CD14-positive monocyte (primary cell): ENCODE results near the gene MAT2A. TPM values are rescaled to one million over a fixed set of nuclear protein-coding genes. Genes with fewer than 3 reads are reported as not detected.

Experiments used
- DNase-seq, 3 donors: peaks; one replicate each; pipeline ENCODE4 v3.0.0-alpha.2; 2011 to 2022
- H2AFZ ChIP-seq: 2 replicates; pipeline ENCODE4 v1.6.0; 2012; ENCODE audit warnings: mild to moderate bottlenecking, low read depth, low read length, inconsistent platforms; ENCODE audit not compliant: insufficient read depth, poor library complexity, severe bottlenecking
- H3K27ac ChIP-seq, 2 donors: 1 replicate in 1 of 2; 2 replicates in 1 of 2; pipeline ENCODE4 v1.5.1; 2012 to 2013; ENCODE audit warnings: low read length in 2 of 2, control low read depth in 1 of 2, inconsistent platforms in 1 of 2, low read depth in 1 of 2, mild to moderate bottlenecking in 1 of 2
- H3K27me3 ChIP-seq, 2 donors: one replicate each; pipeline versions ENCODE4 v1.6.0 to v1.6.1; 2011 to 2013; ENCODE audit warnings: low read length in 2 of 2; ENCODE audit not compliant: control insufficient read depth in 2 of 2, insufficient read depth in 2 of 2
- H3K36me3 ChIP-seq, 2 donors: replicated peaks in 1 of 2; 1 replicate in 1 of 2; 2 replicates in 1 of 2; pipeline versions ENCODE4 v1.5.1 to v1.6.1; 2012 to 2013; ENCODE audit warnings: low read length in 2 of 2, control low read depth in 1 of 2, inconsistent platforms in 1 of 2, mild to moderate bottlenecking in 1 of 2; ENCODE audit not compliant: insufficient read depth in 2 of 2, control insufficient read depth in 1 of 2
- H3K4me1 ChIP-seq, 2 donors: 1 replicate in 1 of 2; 2 replicates in 1 of 2; pipeline versions ENCODE4 v1.5.1 to v1.6.1; 2012 to 2013; ENCODE audit warnings: low read length in 2 of 2, control low read depth in 1 of 2, inconsistent platforms in 1 of 2, mild to moderate bottlenecking in 1 of 2, moderate library complexity in 1 of 2; ENCODE audit not compliant: insufficient read depth in 2 of 2, control insufficient read depth in 1 of 2
- H3K4me2 ChIP-seq: replicated peaks from 2 replicates; pipeline ENCODE3; 2012; ENCODE audit warnings: low read length, moderate library complexity, mild to moderate bottlenecking; ENCODE audit not compliant: poor library complexity, severe bottlenecking; ENCODE audit errors: extremely low read depth
- H3K4me3 ChIP-seq, 3 experiments: fragments of 200-600 bp in 1 of 3; sonication (generic) in 1 of 3; replicated peaks in 1 of 3; 1 replicate in 2 of 3; 2 replicates in 1 of 3; pipeline ENCODE4 v1.5.1; 2011 to 2013; ENCODE audit warnings: low read length in 3 of 3, mild to moderate bottlenecking in 3 of 3, control low read depth in 2 of 3, low read depth in 2 of 3, inconsistent platforms in 1 of 3, moderate library complexity in 1 of 3
- H3K79me2 ChIP-seq: 2 replicates; pipeline ENCODE4 v1.6.0; 2012; ENCODE audit warnings: mild to moderate bottlenecking, control low read depth, inconsistent platforms, low read length, moderate library complexity; ENCODE audit not compliant: insufficient read depth
- H3K9ac ChIP-seq: 2 replicates; pipeline ENCODE4 v1.6.0; 2017; ENCODE audit warnings: low read length, mild to moderate bottlenecking; ENCODE audit not compliant: insufficient read depth, poor library complexity, severe bottlenecking
- H3K9me3 ChIP-seq, 2 donors: replicated peaks in 1 of 2; 1 replicate in 1 of 2; 2 replicates in 1 of 2; pipeline versions ENCODE4 v1.5.1 to v1.6.1; 2012 to 2013; ENCODE audit warnings: low read length in 2 of 2, control low read depth in 1 of 2; ENCODE audit not compliant: control insufficient read depth in 1 of 2, insufficient read depth in 1 of 2
- H4K20me1 ChIP-seq: 2 replicates; pipeline ENCODE4 v1.6.0; 2012; ENCODE audit warnings: mild to moderate bottlenecking, low read length, control low read depth, moderate library complexity; ENCODE audit not compliant: insufficient read depth
- H3K27ac Mint-ChIP-seq, 7 donors: one replicate each; pipeline ENCODE4 v1.8.0; 2020; ENCODE audit warnings: mild to moderate bottlenecking in 7 of 7, mixed read lengths in 7 of 7, moderate library complexity in 6 of 7, inconsistent platforms in 2 of 7
- H3K27me3 Mint-ChIP-seq, 3 donors: one replicate each; pipeline ENCODE4 v1.8.0; 2021 to 2022; ENCODE audit warnings: low read depth in 3 of 3, mild to moderate bottlenecking in 3 of 3, mixed read lengths in 3 of 3, moderate library complexity in 3 of 3, inconsistent platforms in 1 of 3
- H3K36me3 Mint-ChIP-seq, 2 donors: one replicate each; pipeline ENCODE4 v1.8.0; 2020; ENCODE audit warnings: mixed read lengths in 2 of 2, inconsistent platforms in 1 of 2, mild to moderate bottlenecking in 1 of 2
- H3K4me1 Mint-ChIP-seq: one replicate; pipeline ENCODE4 v1.8.0; 2020; ENCODE audit warnings: mild to moderate bottlenecking, mixed read lengths
- H3K4me3 Mint-ChIP-seq, 2 donors: one replicate each; pipeline ENCODE4 v1.8.0; 2020; ENCODE audit warnings: mild to moderate bottlenecking in 2 of 2, mixed read lengths in 2 of 2, moderate library complexity in 1 of 2
- H3K9me3 Mint-ChIP-seq, 7 donors: one replicate each; pipeline ENCODE4 v1.8.0; 2020 to 2022; ENCODE audit warnings: mixed read lengths in 7 of 7, mild to moderate bottlenecking in 6 of 7, moderate library complexity in 6 of 7, inconsistent platforms in 2 of 7
- WGBS: methylation state at CpG from one replicate; pipeline ENCODE4 v1.1.5; 2013; ENCODE audit warnings: missing lambda C conversion rate; ENCODE audit not compliant: insufficient coverage; 5-methylcytosine and 5-hydroxymethylcytosine counted together
- intact Hi-C, 2 donors: fragments of 100-400 bp; cut with micrococcal nuclease; formaldehyde crosslinking; loops; one replicate each; pipeline versions ENCODE4 v1.15.0 to v1.15.1; 2023
- polyA plus RNA-seq, 3 donors: library from polyadenylated mRNA; depleted of rRNA in 1 of 3; unstranded in 2 of 3; stranded (reverse) in 1 of 3; fragments of 300-500 nt in 2 of 3; fragments of >200 nt in 1 of 3; fragmentation: Illumina TruSeq in 2 of 3; gene quantifications; 1 replicate in 2 of 3; 2 replicates in 1 of 3; pipeline ENCODE4 v1.2.3, GENCODE V29; 2012 to 2021
- TF ChIP-seq, protein P1 (sequence below): fragments of 200-600 bp; IDR thresholded peaks from one replicate; pipeline ENCODE4 v1.8.0; 2022; ENCODE audit warnings: antibody characterized with exemption, mild to moderate bottlenecking

The MAT2A gene
- polyA plus RNA-seq, 3 donors, result 97.0 to 454 (median 117) TPM

DNA sequence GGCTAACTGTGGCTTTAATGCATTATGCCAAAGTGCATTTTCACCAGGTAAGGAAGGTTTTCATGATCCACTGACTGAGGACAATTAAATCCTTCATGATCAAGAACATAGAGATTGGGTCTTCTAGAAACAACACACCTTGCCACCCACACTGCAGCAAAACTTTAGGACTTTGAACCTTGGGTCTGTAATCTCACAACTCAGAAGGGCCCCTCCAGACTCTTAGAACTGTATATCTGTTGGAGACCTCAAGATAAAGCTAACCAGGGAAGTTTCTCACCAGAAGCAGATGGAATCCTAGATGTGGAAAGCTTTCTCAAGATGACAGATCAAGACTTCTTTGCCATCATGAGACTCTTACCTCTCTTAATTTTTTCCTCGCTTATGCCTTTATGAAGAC is 42.5 kb upstream of the MAT2A start:
- no peak overlapping the region for H3K27ac Mint-ChIP-seq
- DNase-seq, result no peak
- intact Hi-C loops, result loop anchor here in 1 of 2 donors (5.0 kb wide), 1 partner anchor 59 kb away; no protein-coding TSS in a partner anchor

DNA sequence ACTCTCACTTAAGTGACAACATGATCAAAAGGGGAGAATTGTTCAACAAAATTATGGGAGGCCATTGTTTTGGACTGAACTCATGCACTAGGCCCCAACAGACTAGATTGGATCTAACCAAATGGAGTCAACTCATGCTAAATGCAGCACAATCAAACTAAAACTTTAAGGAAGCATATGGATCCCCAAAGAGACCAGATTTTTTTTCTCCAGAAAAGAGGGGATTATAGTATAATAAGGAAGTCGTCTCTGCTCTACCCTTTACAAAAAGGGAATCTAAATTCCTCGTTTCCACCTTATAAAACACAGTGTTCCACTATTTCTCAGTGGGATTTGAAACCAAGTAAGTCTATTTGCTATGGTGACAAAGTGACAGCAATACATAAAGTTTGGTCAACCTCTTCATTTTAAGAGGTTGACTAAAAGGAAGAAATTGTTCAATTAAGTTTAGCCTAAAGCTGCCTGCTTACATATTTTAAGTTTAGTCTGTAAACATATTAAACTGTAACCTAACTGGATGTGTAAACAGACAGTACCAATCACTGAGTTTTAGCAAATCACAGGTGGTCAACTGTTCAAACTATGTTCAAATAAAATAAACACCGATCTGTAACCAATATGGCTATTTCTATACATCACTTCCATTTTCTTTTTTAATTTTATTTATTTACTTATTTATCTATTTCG is 40.9 kb upstream of the MAT2A start:
- H3K9me3 Mint-ChIP-seq, result peaks cover 0 to 3% (median 0%) of the 10 kb centered on the region in 7 donors
- no peaks in the 10 kb centered on the region for H3K27me3 ChIP-seq
- H3K4me3 ChIP-seq, result peak overlapping the region in 1 of 3 experiments; percentile 65
- TF ChIP-seq, protein P1, sequence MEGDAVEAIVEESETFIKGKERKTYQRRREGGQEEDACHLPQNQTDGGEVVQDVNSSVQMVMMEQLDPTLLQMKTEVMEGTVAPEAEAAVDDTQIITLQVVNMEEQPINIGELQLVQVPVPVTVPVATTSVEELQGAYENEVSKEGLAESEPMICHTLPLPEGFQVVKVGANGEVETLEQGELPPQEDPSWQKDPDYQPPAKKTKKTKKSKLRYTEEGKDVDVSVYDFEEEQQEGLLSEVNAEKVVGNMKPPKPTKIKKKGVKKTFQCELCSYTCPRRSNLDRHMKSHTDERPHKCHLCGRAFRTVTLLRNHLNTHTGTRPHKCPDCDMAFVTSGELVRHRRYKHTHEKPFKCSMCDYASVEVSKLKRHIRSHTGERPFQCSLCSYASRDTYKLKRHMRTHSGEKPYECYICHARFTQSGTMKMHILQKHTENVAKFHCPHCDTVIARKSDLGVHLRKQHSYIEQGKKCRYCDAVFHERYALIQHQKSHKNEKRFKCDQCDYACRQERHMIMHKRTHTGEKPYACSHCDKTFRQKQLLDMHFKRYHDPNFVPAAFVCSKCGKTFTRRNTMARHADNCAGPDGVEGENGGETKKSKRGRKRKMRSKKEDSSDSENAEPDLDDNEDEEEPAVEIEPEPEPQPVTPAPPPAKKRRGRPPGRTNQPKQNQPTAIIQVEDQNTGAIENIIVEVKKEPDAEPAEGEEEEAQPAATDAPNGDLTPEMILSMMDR, result no peak
- peaks cover 0 to 1% (median 0%) of the 10 kb centered on the region in 3 donors for H3K27me3 Mint-ChIP-seq
- no peaks in the 10 kb centered on the region for H3K36me3 ChIP-seq
- H3K4me2 ChIP-seq, result peak overlapping the region; percentile 32
- H4K20me1 ChIP-seq, result no peaks in the 10 kb centered on the region
- H3K36me3 Mint-ChIP-seq, result peaks cover 8 to 13% of the 10 kb centered on the region in 2 donors
- no peak overlapping the region for H2AFZ ChIP-seq
- H3K4me1 ChIP-seq, result peaks cover 41 to 51% of the 10 kb centered on the region in 2 donors
- no peaks in the 10 kb centered on the region for H3K9me3 ChIP-seq
- no peak overlapping the region for H3K4me3 Mint-ChIP-seq
- H3K4me1 Mint-ChIP-seq, result peaks cover 58% of the 10 kb centered on the region
- no peak overlapping the region for H3K9ac ChIP-seq
- intact Hi-C loops, result loop anchor here in 1 of 2 donors (5.0 kb wide), 1 partner anchor 61 kb away; no protein-coding TSS in a partner anchor
- peak overlapping the region in 4 of 7 donors; percentile 46 to 96 (median 92) for H3K27ac Mint-ChIP-seq
- peak overlapping the region; percentile 69 to 79 for H3K27ac ChIP-seq
- no peak for DNase-seq
- no CpG with 5 or more reads among the region's 4 CpGs for WGBS
- H3K79me2 ChIP-seq, result peaks cover 45% of the 10 kb centered on the region

More for the DNA sequence above, 42.5 kb upstream of the MAT2A start:
- no peak overlapping the region for H2AFZ ChIP-seq
- H3K4me3 ChIP-seq, result no peak overlapping the region
- H3K27me3 Mint-ChIP-seq, result peaks cover 0 to 3% (median 0%) of the 10 kb centered on the region in 3 donors
- H3K79me2 ChIP-seq, result peaks cover 45% of the 10 kb centered on the region
- peaks cover 31 to 35% of the 10 kb centered on the region in 2 donors for H3K4me1 ChIP-seq
- H4K20me1 ChIP-seq, result no peaks in the 10 kb centered on the region
- H3K27me3 ChIP-seq, result no peaks in the 10 kb centered on the region
- H3K36me3 ChIP-seq, result peaks cover 0 to 3% of the 10 kb centered on the region in 2 donors
- H3K27ac ChIP-seq, result no peak overlapping the region
- H3K9me3 Mint-ChIP-seq, result peaks cover 0 to 3% (median 0%) of the 10 kb centered on the region in 7 donors
- TF ChIP-seq, protein P1, result no peak
- WGBS, result no CpG with 5 or more reads among the region's 1 CpG
- no peak overlapping the region for H3K4me2 ChIP-seq
- peaks cover 42% of the 10 kb centered on the region for H3K4me1 Mint-ChIP-seq
- H3K9ac ChIP-seq, result no peak overlapping the region
- peaks cover 8 to 22% of the 10 kb centered on the region in 2 donors for H3K36me3 Mint-ChIP-seq
- H3K9me3 ChIP-seq, result no peaks in the 10 kb centered on the region
- no peak overlapping the region for H3K4me3 Mint-ChIP-seq
